NCI-H146 treated with DMSO at 0.1 percent for 48 hours (cell line): ENCODE data around the gene U2AF2.

Experiments used
- DNase-seq: peaks from one replicate; lab custom pipeline; 2025; ENCODE audit not compliant: unreplicated experiment; lab: John Stamatoyannopoulos, UW

The U2AF2 gene

DNA sequence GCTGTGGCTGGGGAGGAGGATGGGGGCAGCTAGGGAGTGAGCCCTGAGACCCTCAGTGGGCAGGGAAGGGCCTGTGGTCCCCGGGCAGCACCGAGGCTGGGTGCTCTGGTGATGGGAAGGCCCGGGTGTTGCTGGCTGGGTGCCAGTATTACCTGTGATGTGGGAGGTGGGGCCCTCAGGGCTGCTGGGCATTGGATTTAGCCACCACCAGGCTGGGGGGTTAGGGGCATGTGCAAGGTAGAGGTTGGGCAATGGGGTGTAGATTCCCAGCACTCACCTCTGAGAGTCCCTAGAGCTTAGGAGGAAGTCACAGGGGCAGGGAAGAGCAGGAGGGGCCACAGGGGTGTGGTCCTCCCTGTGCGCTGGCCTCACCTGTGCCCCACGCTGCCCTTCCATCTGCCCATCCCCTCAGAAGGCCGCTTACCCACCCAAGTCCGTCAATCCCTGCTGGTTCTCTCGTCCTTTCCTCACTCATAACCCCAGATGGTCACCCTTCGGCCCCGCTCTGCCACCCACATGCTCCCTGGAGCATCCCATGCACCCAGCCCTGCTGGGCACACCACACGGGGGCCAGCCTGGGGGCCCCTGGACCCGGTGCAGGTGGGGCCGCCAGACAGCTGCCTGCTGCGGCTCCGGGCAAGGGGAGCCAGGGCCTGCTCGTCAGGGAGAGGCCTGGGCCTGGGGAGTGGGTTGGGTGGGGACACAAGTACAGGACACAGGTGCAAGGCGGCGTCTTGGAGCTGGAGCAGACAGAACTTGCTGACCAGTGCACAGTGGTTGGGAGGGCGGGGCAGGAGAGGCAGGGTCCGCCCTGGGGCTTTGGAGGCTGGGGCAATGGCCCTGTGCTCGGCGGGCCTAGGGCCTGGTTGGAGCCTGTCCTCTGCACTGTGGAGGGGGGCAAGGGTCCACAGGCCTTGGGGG is 32.7 kb downstream of the U2AF2 start:
- no peak for DNase-seq

DNA sequence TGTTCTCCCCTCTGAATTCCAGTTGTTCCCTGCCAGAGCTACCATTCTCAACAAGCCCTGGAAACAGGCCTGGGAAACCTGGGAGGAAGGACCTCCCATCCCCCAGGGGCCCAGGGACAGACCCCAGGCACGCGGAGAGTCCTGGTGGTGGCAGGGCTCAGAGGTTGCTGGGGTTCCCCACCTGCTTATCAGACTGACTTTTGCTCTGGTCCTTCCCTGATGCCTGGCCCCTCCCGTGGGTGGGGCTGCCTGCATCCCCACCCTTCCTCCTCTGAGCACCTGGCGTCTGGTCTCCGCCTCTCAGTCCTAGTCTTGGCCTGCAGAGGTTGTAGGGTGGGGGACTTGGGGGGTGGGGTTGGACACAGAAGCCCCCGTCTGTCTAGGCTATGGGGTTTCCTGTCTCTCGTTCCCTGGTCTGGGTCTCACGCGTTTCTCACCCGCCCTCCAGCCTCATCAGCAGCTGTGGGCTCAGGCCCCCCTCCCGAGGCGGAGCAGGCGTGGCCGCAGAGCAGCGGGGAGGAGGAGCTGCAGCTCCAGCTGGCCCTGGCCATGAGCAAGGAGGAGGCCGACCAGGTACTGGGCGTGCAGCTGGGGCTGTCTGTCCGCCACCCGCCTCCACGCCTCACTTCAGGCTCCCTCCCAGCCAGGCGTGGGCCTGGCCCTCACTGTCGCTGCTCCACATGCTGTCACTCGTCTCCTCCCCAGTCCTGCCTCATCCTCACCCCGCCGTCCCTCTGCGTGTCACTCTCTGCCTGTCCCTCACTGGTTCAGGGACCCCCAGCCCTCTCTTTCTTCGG is 33.8 kb downstream of the U2AF2 start:
- peak; percentile 71 for DNase-seq

DNA sequence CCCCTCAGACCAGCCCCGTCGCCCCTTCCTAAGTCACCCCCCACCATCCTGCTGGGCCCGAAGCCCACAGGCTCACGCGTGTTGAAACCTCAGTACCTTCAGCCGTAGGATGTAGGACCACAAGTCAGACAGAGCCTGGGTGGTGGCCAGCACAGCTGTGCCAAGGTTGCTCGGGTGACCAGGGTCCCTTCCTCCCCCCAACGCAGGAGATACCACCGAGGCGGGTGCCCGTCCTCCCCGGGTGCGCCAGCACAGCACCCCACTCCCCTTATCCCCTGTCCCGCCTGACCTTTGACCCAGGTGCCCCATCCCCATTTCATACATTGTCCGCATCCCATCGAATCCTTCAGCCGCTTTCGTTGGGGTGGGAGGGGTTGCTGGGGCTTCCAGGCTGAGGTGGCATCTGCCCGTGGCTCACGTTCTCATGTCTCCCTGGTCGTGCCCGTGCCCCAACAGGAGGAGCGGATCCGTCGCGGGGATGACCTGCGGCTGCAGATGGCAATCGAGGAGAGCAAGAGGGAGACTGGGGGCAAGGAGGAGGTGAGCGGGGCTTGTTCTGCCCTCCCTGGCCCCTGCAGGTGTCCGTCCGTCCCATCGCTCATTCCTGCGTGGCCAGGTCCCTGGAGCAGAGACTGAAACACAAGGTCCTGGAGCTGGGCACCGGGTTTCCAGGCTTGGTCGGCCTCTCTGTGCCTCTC is 34.7 kb downstream of the U2AF2 start:
- no peak for DNase-seq

DNA sequence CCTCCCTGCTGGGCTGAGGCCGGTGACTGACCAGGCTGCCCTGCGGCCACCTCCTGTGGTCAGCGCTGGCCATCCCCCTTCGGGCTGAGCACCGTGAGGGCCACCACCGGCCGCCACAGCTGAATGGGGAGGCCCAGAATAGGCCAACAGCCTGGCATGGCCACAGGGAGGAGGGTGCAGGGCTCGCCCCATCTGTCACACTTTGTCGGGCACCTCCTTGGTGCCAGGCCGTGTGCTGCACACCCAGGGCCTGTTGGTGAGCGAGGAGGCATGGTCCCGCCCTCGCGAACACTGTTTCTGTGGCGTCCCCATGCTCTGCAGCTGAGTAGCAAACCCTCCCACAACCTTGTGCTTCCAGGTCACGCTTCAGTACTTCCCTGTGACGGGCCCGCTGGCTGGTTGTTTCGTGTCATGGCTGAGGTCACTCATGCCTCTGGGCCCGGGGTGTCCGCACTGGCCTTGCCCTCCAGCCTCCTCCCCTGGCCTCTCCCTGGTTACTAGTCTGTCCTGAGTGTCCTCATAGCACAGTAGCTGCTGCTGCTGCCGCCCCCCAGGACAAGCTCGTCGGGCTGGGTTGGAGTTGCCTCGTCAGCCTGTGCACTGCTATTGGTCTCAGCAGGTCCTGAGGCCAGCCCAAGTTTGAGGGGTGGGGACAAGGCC is 35.4 kb downstream of the U2AF2 start:
- DNase-seq: no peak

DNA sequence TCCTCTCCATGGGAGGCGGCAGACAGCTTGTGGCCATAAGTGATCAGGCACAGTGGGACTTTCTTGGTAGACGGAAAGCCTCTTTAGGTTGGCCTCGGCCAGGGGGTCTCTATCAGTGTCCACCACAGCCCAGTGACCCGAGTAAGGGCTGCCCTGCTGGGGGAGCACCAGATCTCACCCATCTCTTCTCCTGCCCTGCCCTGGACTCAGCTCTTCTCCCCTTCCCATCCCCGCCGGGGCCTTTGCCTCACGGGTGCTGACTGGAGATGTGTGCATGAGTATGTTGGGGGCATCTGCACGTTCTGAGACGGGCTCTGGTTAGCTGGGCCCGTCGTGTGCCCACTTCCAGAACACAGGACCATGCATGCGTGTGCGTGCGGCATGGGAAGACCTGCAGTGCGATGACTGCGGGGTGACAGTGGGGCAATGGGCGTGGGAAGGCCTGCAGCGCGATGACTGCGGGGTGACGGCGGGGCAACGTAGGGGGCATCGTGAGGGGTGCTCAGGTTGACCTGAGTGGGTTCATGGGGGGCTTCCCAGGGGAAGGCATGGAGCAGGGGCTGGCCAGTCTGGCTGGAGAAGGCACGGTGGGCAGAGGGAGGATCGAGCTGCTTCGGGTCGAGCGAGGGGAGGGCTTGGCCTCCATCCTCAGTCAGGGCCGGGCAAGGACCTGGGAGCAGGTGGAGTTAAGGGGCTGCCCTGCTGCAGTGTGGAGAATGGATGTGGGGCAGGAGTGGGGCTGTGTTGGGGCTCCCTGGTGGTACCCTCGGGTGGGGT is 36.1 kb downstream of the U2AF2 start:
- DNase-seq: no peak

DNA sequence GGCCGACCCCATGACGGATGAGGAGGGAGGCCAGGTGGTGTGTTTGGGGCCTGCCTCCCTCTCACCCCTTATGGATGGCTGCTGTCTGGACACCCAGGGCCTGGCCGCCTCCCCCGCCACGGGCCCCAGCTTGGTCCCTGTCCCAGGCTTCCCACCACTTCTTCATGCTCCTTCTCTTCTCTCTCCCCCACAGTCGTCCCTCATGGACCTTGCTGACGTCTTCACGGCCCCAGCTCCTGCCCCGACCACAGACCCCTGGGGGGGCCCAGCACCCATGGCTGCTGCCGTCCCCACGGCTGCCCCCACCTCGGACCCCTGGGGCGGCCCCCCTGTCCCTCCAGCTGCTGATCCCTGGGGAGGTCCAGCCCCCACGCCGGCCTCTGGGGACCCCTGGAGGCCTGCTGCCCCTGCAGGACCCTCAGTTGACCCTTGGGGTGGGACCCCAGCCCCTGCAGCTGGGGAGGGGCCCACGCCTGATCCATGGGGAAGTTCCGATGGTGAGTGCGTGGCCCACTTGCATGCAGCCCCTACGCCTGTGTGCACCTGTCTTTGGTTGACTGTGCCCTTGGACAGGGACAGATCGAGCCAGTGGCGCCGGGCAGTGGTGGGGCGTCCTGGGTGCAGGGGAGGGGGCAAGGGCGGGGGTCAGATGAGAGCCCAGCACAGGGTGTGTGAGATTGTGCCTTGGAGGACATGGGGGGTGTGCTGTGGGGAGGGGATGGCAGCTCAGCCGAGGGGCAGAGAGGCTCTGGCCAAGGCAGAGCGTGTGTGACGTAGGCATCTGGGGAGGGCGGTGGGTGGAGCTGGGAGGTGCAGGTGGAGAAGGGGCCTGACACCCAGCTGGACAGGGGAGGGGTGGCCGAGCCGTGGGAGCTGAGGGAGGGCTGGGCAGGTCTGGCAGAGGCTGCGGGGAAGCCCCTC is 37.0 kb downstream of the U2AF2 start:
- no peak for DNase-seq

DNA sequence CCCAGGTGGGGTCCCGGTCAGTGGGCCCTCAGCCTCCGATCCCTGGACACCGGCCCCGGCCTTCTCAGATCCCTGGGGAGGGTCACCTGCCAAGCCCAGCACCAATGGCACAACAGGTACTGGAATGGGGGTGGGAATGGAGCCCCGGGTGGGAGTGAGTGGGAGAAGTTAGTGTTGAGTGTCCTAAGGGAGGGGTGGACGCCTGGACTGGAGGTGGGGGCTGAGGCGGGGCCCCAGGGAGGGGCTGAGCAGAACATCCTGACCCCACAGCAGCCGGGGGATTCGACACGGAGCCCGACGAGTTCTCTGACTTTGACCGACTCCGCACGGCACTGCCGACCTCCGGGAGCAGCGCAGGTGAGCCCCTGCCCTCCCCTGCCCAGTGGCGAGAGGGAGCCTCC is 37.8 kb downstream of the U2AF2 start:
- no peak for DNase-seq

DNA sequence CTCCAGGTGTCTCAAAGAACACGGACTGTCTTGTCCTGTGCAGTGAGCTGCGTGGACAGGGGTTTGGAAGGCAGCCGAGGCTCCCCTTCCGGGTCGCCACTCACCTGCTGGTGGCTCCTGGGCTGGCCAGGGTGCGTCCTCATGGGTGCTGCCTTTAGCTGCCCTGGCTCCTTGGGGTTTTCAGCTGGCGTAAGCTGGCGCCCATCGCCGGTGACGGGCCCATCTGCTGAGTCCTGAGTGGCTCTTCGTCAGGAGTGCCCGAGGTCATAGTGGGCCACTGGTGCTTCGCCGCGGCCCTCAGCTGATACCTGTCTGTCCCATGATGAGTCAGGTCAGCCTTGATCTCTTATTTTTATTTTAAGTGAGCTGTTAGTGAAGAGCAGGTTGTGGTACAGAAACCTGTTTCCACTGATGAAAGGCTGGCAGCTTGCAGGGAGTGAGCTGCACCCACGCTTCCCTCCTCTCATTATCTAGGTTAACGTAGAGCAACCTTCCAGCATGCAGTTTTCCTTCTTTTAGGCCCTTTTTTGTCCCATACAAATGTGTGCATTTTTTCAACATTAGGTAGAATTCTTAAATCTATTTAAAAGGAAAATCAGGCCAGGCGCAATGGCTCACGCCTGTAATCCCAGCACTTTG is 38.6 kb downstream of the U2AF2 start:
- DNase-seq: no peak

DNA sequence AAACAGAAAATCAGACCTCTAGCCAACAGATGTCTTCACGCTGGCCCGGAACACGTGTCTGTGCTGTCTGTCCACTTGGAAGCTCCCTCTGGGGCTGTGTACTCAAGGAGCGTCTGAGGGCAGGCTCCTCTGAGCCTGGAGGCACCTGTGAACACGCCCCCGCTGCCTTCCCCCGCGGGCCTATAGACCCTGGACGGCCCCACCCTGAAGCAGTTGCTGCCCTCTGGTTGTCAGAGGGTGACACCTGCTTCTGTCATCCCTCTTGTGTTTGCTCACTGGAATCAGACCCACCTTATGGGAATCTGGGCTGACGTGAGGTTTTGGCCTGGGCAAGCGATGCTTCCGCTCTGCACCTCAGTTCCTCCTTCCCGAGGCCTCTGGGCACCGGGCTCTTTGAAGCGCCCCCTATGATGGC is 39.4 kb downstream of the U2AF2 start:
- no peak for DNase-seq

DNA sequence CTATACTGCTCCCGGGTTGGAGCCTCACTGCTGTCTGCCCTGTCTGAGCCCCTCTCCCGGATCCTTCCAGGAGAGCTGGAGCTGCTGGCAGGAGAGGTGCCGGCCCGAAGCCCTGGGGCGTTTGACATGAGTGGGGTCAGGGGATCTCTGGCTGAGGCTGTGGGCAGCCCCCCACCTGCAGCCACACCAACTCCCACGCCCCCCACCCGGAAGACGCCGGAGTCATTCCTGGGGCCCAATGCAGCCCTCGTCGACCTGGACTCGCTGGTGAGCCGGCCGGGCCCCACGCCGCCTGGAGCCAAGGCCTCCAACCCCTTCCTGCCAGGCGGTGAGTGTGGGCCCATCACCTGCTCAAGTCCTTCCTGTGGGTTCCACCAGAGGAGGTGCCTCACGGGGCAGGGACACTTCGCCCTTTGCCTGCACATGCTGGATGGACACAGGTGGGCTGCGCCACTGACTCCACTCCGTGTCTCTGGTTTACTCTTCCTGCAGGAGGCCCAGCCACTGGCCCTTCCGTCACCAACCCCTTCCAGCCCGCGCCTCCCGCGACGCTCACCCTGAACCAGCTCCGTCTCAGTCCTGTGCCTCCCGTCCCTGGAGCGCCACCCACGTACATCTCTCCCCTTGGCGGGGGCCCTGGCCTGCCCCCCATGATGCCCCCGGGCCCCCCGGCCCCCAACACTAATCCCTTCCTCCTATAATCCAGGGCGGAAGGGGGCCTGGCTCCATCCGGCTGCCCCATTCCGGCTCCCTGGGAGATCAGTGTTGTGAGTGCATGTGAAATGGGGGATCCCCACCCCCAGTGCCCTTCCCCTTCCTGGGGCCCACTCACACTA is 40.0 kb downstream of the U2AF2 start:
- no peak for DNase-seq

DNA sequence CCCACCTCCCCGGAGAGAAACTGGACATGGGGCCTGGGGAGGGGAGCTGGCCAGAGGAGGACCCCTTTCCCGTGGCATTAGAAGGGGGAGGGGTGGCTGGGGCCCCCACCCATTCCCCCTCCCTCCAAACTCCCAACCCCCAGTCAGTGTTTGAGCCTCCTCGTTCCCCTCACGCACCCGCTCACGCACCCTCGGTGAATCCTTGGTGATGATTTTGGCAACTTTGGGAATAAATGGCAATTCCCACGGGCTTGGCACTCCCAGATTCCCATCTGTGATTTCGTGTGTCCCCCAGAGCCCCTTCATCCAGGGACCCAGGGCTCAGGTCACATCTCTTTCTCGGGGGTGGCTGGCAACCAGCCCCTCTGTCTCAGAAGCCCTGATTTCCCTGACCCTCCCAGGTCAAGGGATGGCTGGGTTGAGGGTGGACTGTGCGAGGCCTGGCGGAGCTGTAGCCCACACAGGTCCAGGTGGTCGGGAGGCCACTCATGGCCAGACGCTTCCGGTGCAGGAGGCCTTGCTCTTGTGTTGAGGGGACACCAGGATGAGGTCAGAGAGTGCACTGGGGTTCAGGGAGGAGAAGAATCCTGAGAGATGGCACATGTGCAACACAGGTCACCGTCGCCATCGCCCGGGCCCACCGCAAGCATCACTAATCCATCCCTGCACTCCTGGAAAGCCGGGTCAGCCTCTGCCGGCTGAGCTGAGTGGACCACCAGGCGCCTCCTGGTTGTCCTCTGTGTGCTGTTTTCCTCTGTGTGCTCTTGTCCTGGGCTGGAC is 40.9 kb downstream of the U2AF2 start:
- no peak for DNase-seq

DNA sequence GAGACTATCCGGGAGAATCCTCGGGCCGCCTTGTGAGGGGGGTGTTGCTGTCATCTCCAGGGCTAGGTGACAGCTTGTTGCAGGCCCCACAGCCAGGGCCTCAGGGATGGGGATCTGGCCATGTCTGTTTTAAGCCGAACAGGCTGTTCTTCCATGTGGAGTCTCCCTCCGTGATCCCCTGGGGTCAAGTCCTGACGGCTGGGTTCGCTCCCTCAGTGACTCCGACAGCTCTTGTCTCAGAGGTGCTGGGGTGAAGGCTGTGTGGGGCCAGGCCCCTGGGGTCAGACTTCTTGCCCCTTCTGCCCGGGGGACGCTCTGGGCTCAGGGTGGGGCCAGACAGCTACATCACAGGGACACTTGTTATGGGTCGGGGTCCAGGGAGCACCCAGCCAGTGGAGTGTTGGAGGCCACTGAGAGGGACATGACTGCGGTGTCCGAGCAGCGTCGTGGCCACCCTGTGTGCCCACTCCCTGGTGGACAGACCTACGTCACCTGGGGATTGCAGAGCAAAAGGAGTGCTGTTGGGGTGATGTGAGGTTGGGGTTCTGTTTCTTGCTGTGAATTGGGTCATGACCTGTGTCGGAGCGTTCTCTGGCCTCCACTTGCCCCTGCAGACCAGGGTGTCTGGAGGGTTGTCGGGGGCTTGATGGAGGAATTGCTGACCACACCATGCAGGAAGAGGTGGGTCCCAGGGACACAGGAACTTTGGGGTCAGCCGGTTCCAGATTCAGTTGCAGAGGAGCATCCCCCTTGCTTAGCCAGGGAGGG is 41.6 kb downstream of the U2AF2 start:
- no peak for DNase-seq

DNA sequence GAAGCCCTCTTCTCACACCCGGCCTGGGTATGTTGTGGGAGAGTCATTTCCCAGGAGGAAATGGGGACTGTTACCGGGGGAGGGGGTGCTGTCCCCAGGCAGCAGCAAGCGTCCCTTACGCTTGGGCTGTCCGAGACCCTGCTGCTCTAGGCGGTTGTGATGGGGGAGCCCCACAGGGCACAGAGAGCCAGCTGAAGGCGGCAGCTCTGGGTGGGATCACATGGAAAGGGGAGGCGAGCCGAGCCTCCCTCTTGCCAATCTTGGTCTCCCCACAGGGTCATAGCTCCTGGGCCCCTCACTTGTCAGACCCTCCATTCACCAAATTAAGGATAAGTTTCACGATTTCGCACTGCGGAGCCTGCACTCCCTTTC is 42.2 kb downstream of the U2AF2 start:
- no peak for DNase-seq

DNA sequence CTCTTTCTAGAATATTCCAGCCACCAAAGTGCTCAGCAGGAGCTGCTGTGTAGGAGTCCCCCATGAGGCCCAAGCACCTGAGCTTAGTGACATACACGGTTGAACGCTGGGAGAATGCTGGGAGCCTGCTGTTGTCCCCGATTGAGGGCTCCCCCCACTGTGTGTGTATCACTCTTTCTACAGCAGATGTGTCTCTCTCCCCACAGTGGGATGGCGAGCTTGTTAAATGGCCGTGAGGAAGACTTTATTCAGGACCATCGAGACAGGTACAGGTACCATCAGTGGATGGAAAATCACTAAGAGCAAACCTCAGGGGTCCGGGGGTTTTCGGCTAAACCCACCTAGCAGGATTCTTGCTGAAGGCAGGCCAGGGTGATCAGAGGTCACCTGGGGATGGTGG is 42.9 kb downstream of the U2AF2 start:
- DNase-seq: no peak

DNA sequence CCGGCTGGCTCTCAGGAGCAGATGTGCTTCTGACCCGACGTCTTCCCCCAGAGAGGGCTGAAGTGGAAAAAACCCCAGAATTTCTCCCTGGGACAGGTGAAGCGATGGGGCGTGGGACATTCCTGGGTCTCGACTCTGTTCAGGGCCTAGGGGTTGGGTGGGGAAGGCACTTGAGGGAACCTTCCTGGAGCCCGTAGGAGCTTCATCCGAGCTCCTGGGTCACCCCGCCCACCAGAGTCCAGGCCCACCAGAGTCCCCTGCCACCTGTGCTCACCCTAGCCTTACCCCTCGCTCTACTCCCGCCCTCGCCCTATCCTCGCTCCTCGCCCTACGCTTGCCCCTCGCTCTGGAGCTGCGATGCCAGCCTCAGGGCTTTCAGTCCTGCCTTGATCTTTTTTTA is 43.4 kb downstream of the U2AF2 start:
- DNase-seq: no peak

DNA sequence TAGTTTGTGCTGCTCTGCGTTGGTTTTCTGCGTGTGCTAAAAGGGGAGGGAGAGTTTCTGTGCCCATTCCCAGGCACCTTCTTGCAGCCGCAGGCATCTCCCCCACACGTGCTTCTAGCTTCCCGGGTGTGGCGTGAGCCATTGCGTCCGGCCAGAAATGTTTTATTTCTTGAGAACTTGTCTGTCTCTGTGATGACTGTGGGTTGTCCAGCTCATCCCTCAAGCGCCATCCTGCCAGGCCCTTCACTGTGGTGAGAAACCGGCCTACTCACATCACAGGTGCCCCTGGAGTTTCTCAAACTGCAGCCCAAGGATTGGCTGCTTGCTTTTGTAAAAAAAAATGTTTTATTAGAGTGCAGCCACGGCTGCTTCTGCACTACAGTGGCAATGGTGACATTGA is 44.4 kb downstream of the U2AF2 start:
- DNase-seq: no peak
